PC-9 (cell line): ENCODE data around the gene CCDC106.

Experiments
- CTCF ChIP-seq: fragments of 200-600 bp; sonication (generic); conservative IDR thresholded peaks from 2 replicates; pipeline ENCODE4 v1.6.1; 2017; ENCODE audit warnings: mixed run types, antibody characterized with exemption, mild to moderate bottlenecking, moderate library complexity
- EZH2 ChIP-seq: fragments of 200-600 bp; sonication (generic); IDR thresholded peaks from 2 replicates; pipeline ENCODE4 v1.8.0; 2017; ENCODE audit warnings: antibody characterized with exemption, low read depth

GRCh38 chr19:55609326-55609725, 38.7 kb upstream of the CCDC106 start:
- TF ChIP-seq CTCF (no peak), EZH2 (no peak)
